Measurements from ENCODE around the gene AGPS.

DNA sequence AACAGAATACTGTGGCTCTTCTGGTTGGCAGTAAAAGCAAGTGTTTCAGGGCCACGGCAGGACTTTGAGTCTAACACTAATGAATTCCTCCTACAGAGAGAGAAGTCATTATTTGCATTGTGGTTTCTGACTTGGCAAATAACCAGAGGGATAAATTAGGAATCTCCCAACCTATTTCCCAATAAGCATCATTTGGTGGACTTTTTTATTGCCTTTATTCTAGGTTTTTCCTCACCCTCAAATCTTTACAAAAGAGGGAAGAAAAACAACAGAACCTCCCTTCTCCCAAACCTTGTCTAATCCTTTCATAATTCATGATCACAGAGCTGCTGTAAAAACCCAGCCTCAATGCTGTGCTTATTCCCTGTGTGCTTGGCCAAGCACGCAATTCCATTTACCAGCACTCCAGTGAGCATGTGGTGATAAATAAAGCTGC lies 179.7 kb downstream of the AGPS start:
- TF ChIP-seq, protein P1, sequence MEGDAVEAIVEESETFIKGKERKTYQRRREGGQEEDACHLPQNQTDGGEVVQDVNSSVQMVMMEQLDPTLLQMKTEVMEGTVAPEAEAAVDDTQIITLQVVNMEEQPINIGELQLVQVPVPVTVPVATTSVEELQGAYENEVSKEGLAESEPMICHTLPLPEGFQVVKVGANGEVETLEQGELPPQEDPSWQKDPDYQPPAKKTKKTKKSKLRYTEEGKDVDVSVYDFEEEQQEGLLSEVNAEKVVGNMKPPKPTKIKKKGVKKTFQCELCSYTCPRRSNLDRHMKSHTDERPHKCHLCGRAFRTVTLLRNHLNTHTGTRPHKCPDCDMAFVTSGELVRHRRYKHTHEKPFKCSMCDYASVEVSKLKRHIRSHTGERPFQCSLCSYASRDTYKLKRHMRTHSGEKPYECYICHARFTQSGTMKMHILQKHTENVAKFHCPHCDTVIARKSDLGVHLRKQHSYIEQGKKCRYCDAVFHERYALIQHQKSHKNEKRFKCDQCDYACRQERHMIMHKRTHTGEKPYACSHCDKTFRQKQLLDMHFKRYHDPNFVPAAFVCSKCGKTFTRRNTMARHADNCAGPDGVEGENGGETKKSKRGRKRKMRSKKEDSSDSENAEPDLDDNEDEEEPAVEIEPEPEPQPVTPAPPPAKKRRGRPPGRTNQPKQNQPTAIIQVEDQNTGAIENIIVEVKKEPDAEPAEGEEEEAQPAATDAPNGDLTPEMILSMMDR (conservative IDR thresholded peaks at IDR 0.05; ENCODE audit: low read depth, low read length) = no peak
- TF ChIP-seq EZH2 (IDR thresholded peaks at IDR 0.05; ENCODE audit: borderline replicate concordance, low read depth, low read length, poor library complexity, severe bottlenecking) = no peak
